ENCODE results near the gene ADD3.

DNA sequence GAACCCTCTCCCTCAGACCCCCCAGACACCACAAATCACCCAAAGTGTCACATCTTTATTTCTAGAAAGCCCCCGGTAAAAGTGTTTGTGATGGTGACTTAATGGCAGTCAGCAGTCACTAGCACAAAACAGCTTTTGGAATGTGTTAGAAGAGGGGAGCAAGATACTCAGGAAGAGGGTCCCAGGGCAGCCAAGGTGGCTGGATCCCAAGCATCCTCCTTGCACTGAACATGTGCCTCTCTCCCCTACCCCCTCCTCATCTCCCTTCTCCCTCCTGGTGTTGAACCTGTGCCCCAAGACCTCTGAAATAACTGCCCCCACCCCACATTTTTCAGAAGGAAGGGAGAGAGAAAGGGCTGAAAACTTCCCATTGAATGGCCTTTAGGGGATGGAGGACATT, 161.8 kb downstream of the ADD3 start:
- TF ChIP-seq EZH2 (IDR thresholded peaks at IDR 0.05; ENCODE audit: borderline replicate concordance, low read depth, low read length, severe bottlenecking) (no peak), POLR2A (IDR thresholded peaks at IDR 0.05; ENCODE audit: low read depth, low read length) (no peak), POLR2AphosphoS5 (IDR thresholded peaks at IDR 0.05; ENCODE audit: insufficient read depth, low read depth, low read length) (no peak), GATA2 (IDR thresholded peaks at IDR 0.05; ENCODE audit: insufficient read depth, insufficient read length, low read depth, low read length) (no peak), JUN (IDR thresholded peaks at IDR 0.05; ENCODE audit: borderline replicate concordance, insufficient read depth, insufficient read length, low read depth) (no peak)
- TF ChIP-seq, protein P1, sequence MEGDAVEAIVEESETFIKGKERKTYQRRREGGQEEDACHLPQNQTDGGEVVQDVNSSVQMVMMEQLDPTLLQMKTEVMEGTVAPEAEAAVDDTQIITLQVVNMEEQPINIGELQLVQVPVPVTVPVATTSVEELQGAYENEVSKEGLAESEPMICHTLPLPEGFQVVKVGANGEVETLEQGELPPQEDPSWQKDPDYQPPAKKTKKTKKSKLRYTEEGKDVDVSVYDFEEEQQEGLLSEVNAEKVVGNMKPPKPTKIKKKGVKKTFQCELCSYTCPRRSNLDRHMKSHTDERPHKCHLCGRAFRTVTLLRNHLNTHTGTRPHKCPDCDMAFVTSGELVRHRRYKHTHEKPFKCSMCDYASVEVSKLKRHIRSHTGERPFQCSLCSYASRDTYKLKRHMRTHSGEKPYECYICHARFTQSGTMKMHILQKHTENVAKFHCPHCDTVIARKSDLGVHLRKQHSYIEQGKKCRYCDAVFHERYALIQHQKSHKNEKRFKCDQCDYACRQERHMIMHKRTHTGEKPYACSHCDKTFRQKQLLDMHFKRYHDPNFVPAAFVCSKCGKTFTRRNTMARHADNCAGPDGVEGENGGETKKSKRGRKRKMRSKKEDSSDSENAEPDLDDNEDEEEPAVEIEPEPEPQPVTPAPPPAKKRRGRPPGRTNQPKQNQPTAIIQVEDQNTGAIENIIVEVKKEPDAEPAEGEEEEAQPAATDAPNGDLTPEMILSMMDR (IDR thresholded peaks at IDR 0.05; ENCODE audit: extremely low read depth in 1 of 2, insufficient read depth in 1 of 2, low read depth in 1 of 2, low read length in 2 of 2), result no peak
